HG03460 (cell line): ENCODE data around the gene XRCC4.

Experiments used
- ATAC-seq: cut with Tn5 transposase; IDR thresholded peaks from one replicate; pipeline ENCODE4 v1.9.1; 2021; ENCODE audit not compliant: unreplicated experiment

Gene XRCC4

GRCh38 chr5:83169571-83170337, 92.4 kb downstream of the XRCC4 start:
- no peak for ATAC-seq

- ATAC-seq, result no peak
Observed at GRCh38 chr5:83172011-83172410, 94.7 kb downstream of the XRCC4 start.

DNA sequence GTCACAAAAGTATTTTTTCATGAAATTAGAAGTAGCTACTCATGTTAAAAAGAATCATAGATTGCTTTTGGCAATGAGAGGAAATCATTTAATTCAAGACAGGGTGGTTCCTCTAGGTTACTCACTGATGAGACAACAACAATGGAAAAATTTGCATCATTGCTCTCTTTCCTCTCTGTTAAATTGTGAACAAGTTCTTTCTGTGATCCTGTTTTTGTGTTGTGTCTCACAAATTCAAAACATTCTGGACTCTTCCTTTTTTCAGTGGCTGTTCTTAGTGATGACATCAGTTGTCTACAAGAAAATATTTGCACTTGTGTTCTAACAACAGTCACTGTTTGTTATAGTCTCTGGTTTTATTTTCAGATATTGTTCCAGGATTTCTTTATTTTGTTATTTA, 95.3 kb downstream of the XRCC4 start:
- no peak for ATAC-seq

- no peak for ATAC-seq
Observed at GRCh38 chr5:83173826-83174225, 96.5 kb downstream of the XRCC4 start.

DNA sequence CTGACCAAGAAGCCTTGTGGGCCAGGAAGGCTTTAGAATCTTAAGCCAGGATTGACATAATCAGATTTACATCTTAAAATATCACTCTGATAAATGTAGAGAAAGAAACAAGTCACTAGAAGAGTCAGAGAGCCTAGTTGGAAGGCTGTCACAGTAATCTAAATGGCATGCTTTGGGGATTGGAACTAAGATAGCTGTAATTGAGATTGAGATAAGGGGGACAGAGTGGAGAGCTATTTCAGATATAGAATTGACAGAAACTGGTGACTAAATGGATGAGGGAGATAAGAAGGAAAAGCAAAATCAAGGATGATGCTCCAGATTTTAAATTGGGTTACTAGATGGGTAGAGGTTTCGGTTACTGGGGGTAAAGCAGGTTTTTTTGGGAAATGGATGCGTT, 100.5 kb downstream of the XRCC4 start:
- no peak for ATAC-seq

GRCh38 chr5:83179966-83180365, 102.6 kb downstream of the XRCC4 start:
- no peak for ATAC-seq

DNA sequence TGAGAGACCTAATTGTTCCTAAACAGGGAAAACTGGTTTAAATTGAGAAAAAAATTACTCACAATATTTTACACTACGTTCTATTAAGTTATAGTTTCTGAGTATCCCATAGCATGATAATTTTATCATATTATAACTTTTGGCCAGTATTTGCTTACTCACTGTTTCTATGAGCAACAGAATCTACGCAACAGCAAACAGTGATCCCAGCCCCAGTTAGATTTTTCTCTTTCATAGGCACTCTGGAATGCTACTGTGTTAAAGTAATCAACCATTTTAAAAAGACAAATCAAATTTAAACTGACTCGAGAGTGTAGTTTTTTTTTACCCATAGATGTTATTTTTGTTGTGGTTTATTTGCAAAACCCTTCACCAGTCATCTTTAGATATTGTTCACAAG, 107.2 kb downstream of the XRCC4 start:
- no peak for ATAC-seq

DNA sequence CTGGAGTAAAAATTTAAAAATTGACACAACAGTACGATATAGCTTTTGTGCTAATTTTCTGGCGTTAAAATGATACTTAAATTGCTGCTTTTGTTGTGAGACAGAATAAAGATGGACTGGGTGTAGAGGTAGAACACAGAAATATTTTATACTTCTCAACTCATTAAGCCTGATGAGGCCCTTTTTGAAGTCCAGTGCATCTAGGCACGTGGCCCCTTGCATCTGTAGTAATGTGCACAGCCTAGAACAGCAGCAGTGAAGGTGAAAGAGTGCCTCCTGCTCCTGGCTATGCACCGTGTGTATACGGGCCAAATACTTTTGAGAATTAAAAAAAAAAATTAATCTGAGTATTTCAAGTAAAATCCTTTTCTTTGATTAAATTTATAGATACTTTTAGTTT, 115.6 kb downstream of the XRCC4 start:
- ATAC-seq, result no peak

DNA sequence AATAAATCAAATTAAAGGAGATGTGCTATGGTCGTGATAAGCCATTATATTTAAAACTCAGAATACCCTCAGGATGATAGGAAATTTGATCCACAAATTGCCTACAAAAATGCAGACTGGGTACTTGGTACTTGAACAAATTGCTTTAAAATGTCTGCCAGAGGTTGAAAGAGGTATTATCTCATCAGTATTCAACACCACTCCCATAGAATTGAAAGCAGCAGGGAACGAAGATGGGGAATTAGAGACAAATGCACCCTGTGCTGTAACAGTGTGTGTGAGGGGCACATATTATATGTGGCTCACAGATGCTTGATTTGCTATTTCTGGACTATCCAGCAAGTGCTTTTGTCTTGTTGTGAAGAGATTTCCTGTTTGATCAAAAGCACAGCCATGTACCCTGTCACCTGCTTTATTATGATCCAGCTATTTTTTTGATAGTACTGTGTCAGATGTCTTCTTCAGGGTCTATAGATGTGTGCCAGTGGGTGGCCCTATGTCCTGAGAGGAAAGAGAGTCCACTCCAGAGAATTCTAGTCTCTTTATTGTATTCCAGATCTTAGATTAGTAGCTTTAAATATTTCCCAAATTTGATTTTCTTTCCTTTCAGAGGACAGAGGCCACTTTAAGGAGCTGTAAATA, 120.1 kb downstream of the XRCC4 start:
- ATAC-seq, result no peak

DNA sequence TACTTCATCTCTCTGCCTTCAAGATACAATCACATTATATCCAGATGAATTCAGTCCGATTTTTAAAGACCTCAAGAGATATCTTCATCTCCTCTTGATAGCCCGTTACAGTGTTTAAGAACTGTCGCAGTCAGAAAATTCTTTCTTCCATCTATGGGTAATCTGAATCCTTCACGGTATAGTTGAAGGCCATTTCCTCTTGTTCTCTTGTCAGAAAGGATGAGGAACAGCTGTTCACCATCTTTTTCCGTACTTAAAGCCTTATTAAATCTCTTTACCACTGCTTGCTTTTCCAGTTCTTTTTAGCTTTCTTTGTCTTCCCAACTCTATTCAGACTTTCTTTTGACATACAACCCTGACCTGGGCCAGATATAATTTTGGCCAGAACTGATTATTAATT, 121.8 kb downstream of the XRCC4 start:
- no peak for ATAC-seq

- ATAC-seq, result no peak
Observed at GRCh38 chr5:83204651-83205050, 127.3 kb downstream of the XRCC4 start.

DNA sequence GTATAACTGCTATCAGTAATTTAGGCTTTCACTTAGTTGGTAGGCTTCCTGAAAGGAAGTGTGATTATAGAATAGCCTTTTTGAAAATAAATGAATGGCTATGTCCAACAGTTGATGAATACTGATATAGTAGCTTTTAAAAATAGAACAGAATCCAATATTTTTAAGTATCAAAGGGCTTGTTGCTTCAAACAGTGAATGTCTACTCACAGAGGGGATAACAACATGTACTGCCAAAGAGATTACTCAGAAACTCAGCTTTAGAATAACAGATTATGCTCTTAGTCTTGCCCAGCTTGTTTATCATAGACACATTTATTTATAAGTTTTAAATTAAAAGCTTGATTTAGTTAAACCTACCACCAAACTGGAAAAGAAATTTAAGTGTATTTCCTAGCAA, 132.6 kb downstream of the XRCC4 start:
- no peak for ATAC-seq

GRCh38 chr5:83219077-83219476, 141.7 kb downstream of the XRCC4 start:
- no peak for ATAC-seq

GRCh38 chr5:83219495-83219894, 142.1 kb downstream of the XRCC4 start:
- no peak for ATAC-seq

- no peak for ATAC-seq
Observed at GRCh38 chr5:83220331-83220730, 143.0 kb downstream of the XRCC4 start.

DNA sequence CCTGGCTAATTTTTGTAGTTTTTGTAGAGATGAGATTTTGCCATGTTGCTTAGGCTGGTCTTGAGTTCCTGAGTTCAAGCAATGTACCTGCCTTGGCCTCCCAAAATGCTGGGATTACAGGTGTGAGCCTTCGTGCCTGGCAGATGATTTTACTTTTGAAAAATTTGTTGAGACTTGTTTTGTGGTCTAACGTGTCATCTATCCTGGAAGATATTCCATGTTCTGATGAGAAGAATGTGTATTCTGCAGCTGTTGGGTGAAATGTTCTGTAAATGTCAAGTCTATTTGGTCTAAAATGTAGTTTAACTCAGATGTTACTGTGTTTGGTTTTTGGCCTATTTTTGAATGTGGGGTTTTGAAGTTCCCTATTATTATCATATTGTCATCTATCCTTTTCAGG, 145.6 kb downstream of the XRCC4 start:
- ATAC-seq, result no peak

DNA sequence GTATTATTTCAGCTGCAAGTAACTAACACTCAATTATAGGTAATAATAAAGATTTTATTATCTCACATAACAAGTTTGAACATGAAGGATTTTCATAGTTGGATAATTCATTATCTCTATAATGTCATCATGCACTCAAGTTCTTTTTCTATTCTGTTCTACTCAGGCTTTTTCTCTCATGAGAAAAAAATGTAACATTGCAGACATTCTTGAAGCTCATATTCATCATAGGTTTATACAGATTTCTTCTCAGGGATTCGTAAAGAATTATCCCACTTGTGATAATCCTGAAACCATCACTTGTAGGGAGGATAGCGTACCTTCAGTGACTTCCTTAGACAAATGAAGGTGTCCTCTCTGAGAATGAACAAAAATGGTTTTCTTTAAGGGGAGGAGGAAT, 150.3 kb downstream of the XRCC4 start:
- ATAC-seq, result no peak

DNA sequence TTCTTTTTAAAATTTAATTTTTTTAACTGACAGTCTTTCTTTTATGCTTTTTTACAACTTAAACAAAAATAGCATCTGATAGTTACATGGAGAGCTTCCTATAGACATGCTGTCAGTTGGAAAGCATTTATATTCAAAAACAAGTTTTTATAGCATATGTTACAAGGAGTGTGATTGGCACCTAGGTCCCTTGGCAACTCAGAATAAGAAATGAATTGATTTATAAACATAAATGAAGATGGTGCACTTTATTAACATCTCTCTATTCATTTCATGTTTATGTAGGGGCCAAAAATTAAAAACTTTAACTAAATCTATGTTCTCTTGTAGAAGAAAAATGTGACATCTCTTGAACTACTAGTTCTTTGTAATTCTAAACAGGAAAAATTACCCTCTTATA, 153.2 kb downstream of the XRCC4 start:
- ATAC-seq, result no peak

DNA sequence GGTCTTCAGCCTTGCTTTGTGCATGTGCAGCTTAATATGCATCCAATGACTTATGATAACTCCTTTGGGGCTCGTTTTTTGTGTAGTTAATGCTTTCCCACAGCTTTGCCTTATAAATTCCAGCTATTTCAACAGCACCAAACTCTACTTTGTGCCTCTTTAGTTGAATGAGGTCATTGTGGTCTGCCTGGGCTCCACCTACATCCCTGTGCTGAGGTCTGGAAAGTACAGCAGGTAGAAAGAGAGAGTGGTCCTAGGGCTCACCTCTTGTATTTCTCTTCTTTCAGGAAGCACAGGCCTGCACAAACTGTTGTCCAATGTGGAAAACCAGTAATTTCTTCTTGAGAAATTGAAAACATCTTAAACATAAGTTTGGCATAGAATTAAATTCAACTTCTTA, 167.2 kb downstream of the XRCC4 start:
- ATAC-seq, result no peak

DNA sequence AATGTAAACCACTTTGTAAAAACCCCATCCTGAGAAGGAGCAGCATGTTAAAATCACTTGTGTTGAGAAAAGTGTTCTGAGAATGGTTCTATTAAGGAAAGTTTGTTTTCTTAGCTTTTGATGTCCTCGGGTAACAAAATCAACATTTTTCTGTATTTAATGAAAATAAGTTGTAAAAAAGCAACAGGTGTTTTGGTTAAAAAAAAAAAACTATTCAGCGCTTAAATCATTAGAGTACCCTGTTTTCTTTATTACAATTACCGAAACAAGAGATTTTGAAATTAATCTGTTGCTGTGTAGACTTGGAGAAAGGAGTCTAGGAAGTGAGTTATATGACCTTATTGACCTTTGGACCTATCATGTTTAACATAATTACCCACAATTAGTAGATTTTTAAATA, 167.7 kb downstream of the XRCC4 start:
- no peak for ATAC-seq

GRCh38 chr5:83246071-83246470, 168.7 kb downstream of the XRCC4 start:
- ATAC-seq, result no peak

DNA sequence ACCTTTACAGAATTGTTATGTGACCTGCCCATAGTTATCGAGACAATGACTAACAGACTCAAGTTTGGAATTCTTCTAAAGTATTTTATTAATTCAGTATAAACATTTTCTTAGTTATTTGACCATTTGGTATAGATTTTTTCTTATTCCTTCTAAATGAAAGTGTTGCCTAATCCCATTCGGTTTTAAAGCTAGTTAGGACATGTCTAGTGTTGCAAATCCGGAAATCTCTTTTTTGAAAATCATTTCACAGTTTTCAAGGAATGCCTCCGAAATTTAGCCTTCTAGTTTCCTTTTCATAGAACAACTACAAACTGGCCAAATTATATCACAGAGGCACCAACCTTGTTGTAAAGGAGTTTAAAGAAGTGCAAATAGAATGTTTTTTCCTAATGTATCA, 171.8 kb downstream of the XRCC4 start:
- no peak for ATAC-seq

- no peak for ATAC-seq
Observed at GRCh38 chr5:83251849-83252248, 174.5 kb downstream of the XRCC4 start.
